GM23248 (cell line): ENCODE data around the gene VSX2. TPM values are rescaled to one million over a fixed set of nuclear protein-coding genes. Genes with fewer than 3 reads are reported as not detected.

Source experiments
- DNase-seq: peaks from one replicate; pipeline ENCODE4 v3.0.0-alpha.2; 2015
- H2AFZ ChIP-seq: fragments of 200-600 bp; sonication (generic); 2 replicates; pipeline ENCODE4 v1.6.1; 2016; ENCODE audit warnings: antibody characterized with exemption
- H3F3A ChIP-seq: fragments of 200-600 bp; sonication (generic); 2 replicates; pipeline ENCODE4 v1.6.1; 2016; ENCODE audit warnings: mild to moderate bottlenecking, antibody characterized with exemption, mixed run types; ENCODE audit not compliant: insufficient read depth
- H3K27ac ChIP-seq: fragments of 200-600 bp; sonication (generic); 2 replicates; pipeline ENCODE4 v1.5.1; 2016; ENCODE audit warnings: mild to moderate bottlenecking
- H3K27me3 ChIP-seq: fragments of 200-600 bp; sonication (generic); replicated peaks from 2 replicates; pipeline ENCODE4 v1.6.1; 2016; ENCODE audit warnings: mild to moderate bottlenecking; ENCODE audit not compliant: insufficient read depth
- H3K36me3 ChIP-seq: fragments of 200-600 bp; sonication (generic); 2 replicates; pipeline ENCODE4 v1.6.1; 2016; ENCODE audit warnings: low read depth, mild to moderate bottlenecking
- H3K4me1 ChIP-seq: fragments of 200-600 bp; sonication (generic); 2 replicates; pipeline ENCODE4 v1.6.1; 2016; ENCODE audit warnings: mild to moderate bottlenecking; ENCODE audit not compliant: insufficient read depth
- H3K4me2 ChIP-seq: fragments of 200-600 bp; sonication (generic); one replicate; pipeline ENCODE4 v1.6.1; 2016; ENCODE audit warnings: mild to moderate bottlenecking; ENCODE audit not compliant: unreplicated experiment
- H3K4me3 ChIP-seq: fragments of 200-600 bp; sonication (generic); 2 replicates; pipeline ENCODE4 v1.5.1; 2016; ENCODE audit warnings: mild to moderate bottlenecking
- H3K79me2 ChIP-seq: fragments of 200-600 bp; sonication (generic); 2 replicates; pipeline ENCODE4 v1.6.1; 2016; ENCODE audit warnings: mild to moderate bottlenecking; ENCODE audit not compliant: insufficient read depth
- H3K9ac ChIP-seq: fragments of 200-600 bp; sonication (generic); 2 replicates; pipeline ENCODE4 v1.6.1; 2016; ENCODE audit warnings: mild to moderate bottlenecking
- H3K9me2 ChIP-seq: fragments of 200-600 bp; sonication (generic); 2 replicates; pipeline ENCODE4 v1.6.1; 2016; ENCODE audit warnings: mixed run types, mild to moderate bottlenecking, moderate library complexity; ENCODE audit not compliant: insufficient read depth
- H3K9me3 ChIP-seq: fragments of 200-600 bp; sonication (generic); one replicate; pipeline ENCODE4 v1.6.1; 2017; ENCODE audit warnings: low read depth
- H4K20me1 ChIP-seq: fragments of 200-600 bp; sonication (generic); 2 replicates; pipeline ENCODE4 v1.6.0; 2016; ENCODE audit not compliant: insufficient read depth
- EZH2 ChIP-seq: fragments of 200-600 bp; sonication (generic); IDR thresholded peaks from 2 replicates; pipeline ENCODE4 v1.6.1; 2018; ENCODE audit warnings: antibody characterized with exemption, mild to moderate bottlenecking; ENCODE audit not compliant: insufficient read depth, poor library complexity, severe bottlenecking
- EZH2phosphoT487 ChIP-seq: fragments of 200-600 bp; sonication (generic); IDR thresholded peaks from 2 replicates; pipeline ENCODE4 v1.6.1; 2018; ENCODE audit warnings: antibody characterized with exemption, moderate library complexity, mild to moderate bottlenecking, low read depth; ENCODE audit not compliant: insufficient read depth
- WGBS, 2 experiments: methylation state at CpG; one replicate each; pipeline ENCODE4 v1.1.6; 2015 to 2017; ENCODE audit warnings: low lambda C conversion rate in 2 of 2, low coverage in 1 of 2; ENCODE audit errors: missing lambda C conversion rate in 2 of 2; 5-methylcytosine and 5-hydroxymethylcytosine counted together
- in situ Hi-C: fragments of 300-500 bp; cut with MboI; formaldehyde crosslinking; loops from 2 replicates; pipeline ENCODE4 v1.15.0; 2020
- polyA plus RNA-seq: library from polyadenylated mRNA; unstranded; fragments of >200 nt; fragmentation: Nextera tagmentation; extraction: Ambion mirVana; gene quantifications from 2 replicates; pipeline ENCODE4 v1.2.1, GENCODE V29; 2016
- total RNA-seq: library from RNA; depleted of rRNA; stranded (reverse); fragments of >200 nt; shearing (Covaris generic); gene quantifications from 2 replicates; pipeline ENCODE4 v1.2.3, GENCODE V29; 2014

Gene VSX2
- total and polyA plus RNA-seq, 2 experiments from 2014 or later, result not detected

DNA sequence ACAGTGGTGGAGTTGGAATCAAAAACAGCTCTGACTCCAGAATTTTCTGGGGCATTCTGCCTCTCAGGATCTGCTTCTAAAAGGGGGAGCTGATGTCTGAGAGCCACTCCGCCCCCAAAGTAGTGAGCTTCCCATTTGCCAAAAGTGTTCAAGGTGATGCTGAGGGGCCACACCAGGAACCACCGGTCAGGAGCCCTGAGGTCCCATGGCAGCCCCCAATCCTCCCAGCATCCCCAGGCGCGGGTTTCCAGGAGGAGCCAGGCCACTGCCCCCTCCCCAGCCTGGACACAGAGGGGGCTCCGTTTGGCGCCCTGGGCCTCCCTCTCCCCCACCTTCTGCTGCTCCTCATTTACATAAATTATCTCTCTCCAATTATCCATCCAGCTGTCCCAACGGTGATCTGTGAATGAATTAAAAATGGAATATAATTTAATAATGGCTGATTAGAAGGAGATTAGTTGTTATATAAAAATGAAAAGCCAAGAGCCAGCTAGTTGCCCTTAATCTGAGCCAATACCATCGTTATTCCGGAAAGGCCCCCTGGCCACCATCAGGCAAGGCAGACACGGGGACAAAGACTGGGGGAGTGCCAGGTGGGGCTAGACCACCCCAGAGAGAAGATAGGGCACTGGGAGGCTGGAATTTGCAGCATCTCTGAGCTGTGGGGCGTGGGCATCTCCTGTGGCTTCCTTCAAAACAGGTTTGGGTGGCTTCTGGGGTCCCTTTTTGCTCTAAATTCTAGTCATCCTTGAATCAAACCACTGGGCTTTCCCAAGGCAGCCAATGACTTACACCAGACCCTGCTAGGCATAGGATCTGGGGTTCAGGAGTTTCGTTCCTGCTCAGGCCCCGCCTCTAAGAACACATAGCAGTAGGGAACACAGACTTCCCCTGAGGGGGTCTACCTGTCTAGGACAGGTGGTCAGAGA, 19.7 kb upstream of the VSX2 start:
- DNase-seq, result no peak
- no peak overlapping the region for H3K9ac ChIP-seq
- peaks cover 16% of the 10 kb centered on the region for H3K27me3 ChIP-seq
- 58 to 62% methylated on average over 11 to 13 of the region's 13 CpGs for WGBS, 2 experiments
- in situ Hi-C loops, result no loop called here
- TF ChIP-seq EZH2 (no peak), EZH2phosphoT487 (no peak)
- H4K20me1 ChIP-seq, result no peaks in the 10 kb centered on the region
- H3K27ac ChIP-seq, result no peak overlapping the region
- no peaks in the 10 kb centered on the region for H3K4me1 ChIP-seq
- H3K4me2 ChIP-seq, result no peak overlapping the region
- no peak overlapping the region for H2AFZ ChIP-seq
- no peak overlapping the region for H3K4me3 ChIP-seq
- no peaks in the 10 kb centered on the region for H3K79me2 ChIP-seq
- H3K9me2 ChIP-seq, result no peaks in the 10 kb centered on the region
- no peaks in the 10 kb centered on the region for H3K9me3 ChIP-seq
- no peaks in the 10 kb centered on the region for H3F3A ChIP-seq
- no peaks in the 10 kb centered on the region for H3K36me3 ChIP-seq

DNA sequence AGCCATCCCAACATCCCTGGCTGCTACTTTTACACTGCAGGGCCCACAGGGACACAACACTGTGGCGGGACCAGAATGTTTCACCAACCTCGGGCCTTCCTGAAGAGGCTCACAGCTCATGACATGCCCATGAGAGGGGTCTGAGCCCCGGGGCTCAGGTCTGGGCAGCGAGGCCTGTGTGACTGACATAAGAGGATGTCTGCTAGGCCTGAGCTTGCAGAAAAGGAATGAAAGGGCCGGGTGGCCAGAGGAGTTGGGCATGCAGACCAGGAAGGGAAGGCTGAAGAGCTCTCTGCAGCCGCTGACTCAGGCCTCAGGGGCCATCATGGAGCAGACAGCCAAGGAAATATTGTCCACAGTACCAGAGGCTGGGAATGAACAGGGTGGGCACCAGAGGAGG, 18.3 kb upstream of the VSX2 start:
- TF ChIP-seq EZH2phosphoT487 (no peak), EZH2 (no peak)
- H3K4me2 ChIP-seq, result no peak overlapping the region

DNA sequence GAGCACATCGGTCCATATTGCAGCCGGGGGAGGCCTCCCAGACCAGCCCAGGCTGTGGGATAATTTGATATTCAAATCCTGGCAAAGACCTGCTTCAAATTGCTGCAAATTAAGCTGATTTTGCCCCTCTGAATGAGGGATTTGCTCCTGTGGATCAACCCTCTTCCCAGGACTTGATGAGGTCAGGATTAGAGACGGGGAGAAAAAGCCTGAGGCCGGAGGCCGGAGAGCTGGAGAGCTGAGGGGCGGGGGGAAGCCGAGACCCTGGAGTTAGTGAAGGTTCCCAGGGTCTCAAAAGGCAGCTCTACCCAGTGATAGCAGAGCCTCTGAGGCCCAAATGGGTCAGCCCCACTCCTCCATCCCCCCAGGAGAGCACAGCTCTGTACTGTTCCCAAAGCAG, 17.5 kb upstream of the VSX2 start:
- Histone ChIP-seq H3K36me3 (no peaks in the 10 kb centered on the region), H3K4me3 (no peak overlapping the region), H3K79me2 (no peaks in the 10 kb centered on the region), H3F3A (no peaks in the 10 kb centered on the region), H3K9ac (no peak overlapping the region), H3K4me1 (no peaks in the 10 kb centered on the region), H3K4me2 (no peak overlapping the region), H2AFZ (no peak overlapping the region), H4K20me1 (no peaks in the 10 kb centered on the region), H3K27me3 (peaks cover 28% of the 10 kb centered on the region), H3K9me2 (no peaks in the 10 kb centered on the region), H3K9me3 (no peaks in the 10 kb centered on the region), H3K27ac (no peak overlapping the region)
- 84 to 85% methylated on average over 6 to 7 of the region's 7 CpGs for WGBS, 2 experiments
- no peak for DNase-seq
- in situ Hi-C loops, result no loop called here
- no peak for TF ChIP-seq EZH2phosphoT487
- TF ChIP-seq EZH2, result no peak

More for the DNA sequence above, 18.3 kb upstream of the VSX2 start:
- in situ Hi-C loops, result no loop called here
- Histone ChIP-seq H4K20me1 (no peaks in the 10 kb centered on the region), H3K27ac (no peak overlapping the region), H3K9me2 (no peaks in the 10 kb centered on the region), H3K27me3 (peaks cover 25% of the 10 kb centered on the region), H3K36me3 (no peaks in the 10 kb centered on the region), H3K4me1 (no peaks in the 10 kb centered on the region), H3K4me3 (no peak overlapping the region), H3K79me2 (no peaks in the 10 kb centered on the region), H3K9me3 (no peaks in the 10 kb centered on the region), H2AFZ (no peak overlapping the region), H3F3A (no peaks in the 10 kb centered on the region), H3K9ac (no peak overlapping the region)
- no peak for DNase-seq
- 71 to 84% methylated on average over 6 of the region's 6 CpGs for WGBS, 2 experiments

DNA sequence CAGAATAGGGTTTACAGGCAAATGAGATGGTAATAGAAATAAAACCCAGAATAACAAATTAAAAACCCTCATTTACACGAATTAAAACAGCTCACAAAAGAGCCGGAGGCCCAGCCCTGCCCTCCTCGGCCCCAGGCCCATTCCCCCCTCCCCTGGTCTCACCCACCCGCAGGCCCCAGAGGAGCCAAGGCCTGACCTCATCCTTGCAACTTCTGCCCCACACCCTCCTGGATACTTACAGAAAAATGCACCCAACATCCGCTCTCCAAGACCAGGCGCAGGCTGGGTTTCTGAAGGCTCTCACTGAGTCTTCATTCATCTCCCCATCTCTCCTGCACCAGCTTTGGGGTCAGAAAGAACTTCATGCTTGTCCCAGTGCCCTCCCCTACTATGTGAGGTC, 16.2 kb upstream of the VSX2 start:
- Histone ChIP-seq H3F3A (no peaks in the 10 kb centered on the region), H3K9me3 (no peaks in the 10 kb centered on the region), H3K4me3 (no peak overlapping the region), H3K79me2 (no peaks in the 10 kb centered on the region), H3K27me3 (peaks cover 23% of the 10 kb centered on the region), H3K9me2 (no peaks in the 10 kb centered on the region), H4K20me1 (no peaks in the 10 kb centered on the region), H2AFZ (no peak overlapping the region), H3K9ac (no peak overlapping the region), H3K27ac (no peak overlapping the region), H3K4me1 (no peaks in the 10 kb centered on the region), H3K36me3 (no peaks in the 10 kb centered on the region), H3K4me2 (no peak overlapping the region)
- DNase-seq, result no peak
- in situ Hi-C loops, result no loop called here
- TF ChIP-seq EZH2phosphoT487 (no peak), EZH2 (no peak)
- 47 to 56% methylated on average over 6 of the region's 6 CpGs for WGBS, 2 experiments
